SK-N-SH (cell line): ENCODE measurements around the gene NTRK2.

Experiments
- EP300 ChIP-seq, 2 experiments: IDR thresholded peaks; 2 replicates each; pipeline versions ENCODE4 v1.4.0 to v1.6.1; 2012; ENCODE audit warnings: borderline replicate concordance in 1 of 2, low read depth in 1 of 2, low read length in 1 of 2
- RAD21 ChIP-seq: IDR thresholded peaks from 2 replicates; pipeline ENCODE4 v1.6.1; 2012; ENCODE audit warnings: mild to moderate bottlenecking, low read length
- TF ChIP-seq, protein P1 (sequence below): fragments of 200-600 bp; sonication (generic); IDR thresholded peaks from 2 replicates; pipeline ENCODE4 v1.6.1; 2017; ENCODE audit warnings: antibody characterized with exemption, mild to moderate bottlenecking, moderate library complexity

GRCh38 chr9:84716217-84716616 is 46.7 kb downstream of the NTRK2 start:
- TF ChIP-seq, protein P1, sequence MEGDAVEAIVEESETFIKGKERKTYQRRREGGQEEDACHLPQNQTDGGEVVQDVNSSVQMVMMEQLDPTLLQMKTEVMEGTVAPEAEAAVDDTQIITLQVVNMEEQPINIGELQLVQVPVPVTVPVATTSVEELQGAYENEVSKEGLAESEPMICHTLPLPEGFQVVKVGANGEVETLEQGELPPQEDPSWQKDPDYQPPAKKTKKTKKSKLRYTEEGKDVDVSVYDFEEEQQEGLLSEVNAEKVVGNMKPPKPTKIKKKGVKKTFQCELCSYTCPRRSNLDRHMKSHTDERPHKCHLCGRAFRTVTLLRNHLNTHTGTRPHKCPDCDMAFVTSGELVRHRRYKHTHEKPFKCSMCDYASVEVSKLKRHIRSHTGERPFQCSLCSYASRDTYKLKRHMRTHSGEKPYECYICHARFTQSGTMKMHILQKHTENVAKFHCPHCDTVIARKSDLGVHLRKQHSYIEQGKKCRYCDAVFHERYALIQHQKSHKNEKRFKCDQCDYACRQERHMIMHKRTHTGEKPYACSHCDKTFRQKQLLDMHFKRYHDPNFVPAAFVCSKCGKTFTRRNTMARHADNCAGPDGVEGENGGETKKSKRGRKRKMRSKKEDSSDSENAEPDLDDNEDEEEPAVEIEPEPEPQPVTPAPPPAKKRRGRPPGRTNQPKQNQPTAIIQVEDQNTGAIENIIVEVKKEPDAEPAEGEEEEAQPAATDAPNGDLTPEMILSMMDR: no peak
- TF ChIP-seq EP300 (IDR thresholded peaks at IDR 0.05; ENCODE audit: borderline replicate concordance in 1 of 2, low read depth in 1 of 2, low read length in 1 of 2) (no peak), RAD21 (no peak)
